Cardiac muscle cell (in vitro differentiated cells and primary cell): Measurements from ENCODE around the gene FHL1. TPM values are rescaled to one million over a fixed set of nuclear protein-coding genes. Genes with fewer than 3 reads are reported as not detected.

Experiments used
- DNase-seq, 2 donors: peaks; one replicate each; pipeline versions ENCODE4 v3.0.0 to v3.0.0-alpha.2; 2010 to 2017; ENCODE audit warnings: low read depth in 1 of 2, low spot score in 1 of 2
- H3K27ac ChIP-seq: fragments of 200-600 bp; sonication (generic); 2 replicates; pipeline ENCODE4 v1.5.1; 2016
- H3K27me3 ChIP-seq: fragments of 200-600 bp; sonication (generic); 2 replicates; pipeline ENCODE4 v1.6.0; 2016; ENCODE audit warnings: control low read depth
- H3K36me3 ChIP-seq: fragments of 200-600 bp; sonication (generic); 2 replicates; pipeline ENCODE4 v1.5.1; 2016; ENCODE audit warnings: control low read depth
- H3K4me1 ChIP-seq: fragments of 200-600 bp; sonication (generic); 2 replicates; pipeline ENCODE4 v1.8.1; 2017; ENCODE audit warnings: low read depth, mild to moderate bottlenecking, mixed run types
- H3K4me3 ChIP-seq: fragments of 200-600 bp; sonication (generic); 2 replicates; pipeline ENCODE4 v1.5.1; 2016; ENCODE audit warnings: mild to moderate bottlenecking
- H3K9me3 ChIP-seq: fragments of 200-600 bp; sonication (generic); 2 replicates; pipeline ENCODE4 v1.5.1; 2017; ENCODE audit warnings: low read depth, mild to moderate bottlenecking, control low read depth
- CTCF ChIP-seq: IDR thresholded peaks from 2 replicates; pipeline ENCODE4 v1.5.1; 2012; ENCODE audit warnings: low read depth, mild to moderate bottlenecking, low read length
- polyA plus RNA-seq: library from polyadenylated mRNA; unstranded; fragments of >200 nt; fragmentation: Nextera tagmentation; extraction: Ambion mirVana; gene quantifications from 2 replicates; pipeline ENCODE4 v1.2.1, GENCODE V29; 2016
- total RNA-seq: library from RNA; depleted of rRNA; stranded (reverse); fragments of >200 nt; gene quantifications from 2 replicates; pipeline ENCODE4 v1.2.3, GENCODE V29; 2016

The FHL1 gene
- total and polyA plus RNA-seq, 2 experiments from 2014 or later: 23.5 to 38.9 TPM

GRCh38 chrX:136251041-136251991, 104.0 kb downstream of the FHL1 start, which contains the start of gene MAP7D3:
MAP7D3 (minus strand) TSS chrX:136251400; CDS start chrX:136251358, 42 bp downstream.
- no peaks in the 10 kb centered on the region for H3K9me3 ChIP-seq
- H3K36me3 ChIP-seq: no peaks in the 10 kb centered on the region
- TF ChIP-seq CTCF: no peak
- H3K4me1 ChIP-seq: no peaks in the 10 kb centered on the region
- no peak within 1 kb of the TSS for H3K27ac ChIP-seq
- no peaks in the 10 kb centered on the region for H3K27me3 ChIP-seq
- DNase-seq: peak; percentile 56 to 76
- peak within 1 kb of the TSS; percentile 53 for H3K4me3 ChIP-seq

- Histone ChIP-seq H3K27me3 (no peaks in the 10 kb centered on the region), H3K36me3 (no peaks in the 10 kb centered on the region), H3K4me3 (no peak overlapping the region), H3K27ac (no peak overlapping the region), H3K4me1 (no peaks in the 10 kb centered on the region), H3K9me3 (no peaks in the 10 kb centered on the region)
- no peak for DNase-seq
- TF ChIP-seq CTCF: no peak
These were observed 108.2 kb downstream of the FHL1 start for GRCh38 chrX:136255541-136255940.

GRCh38 chrX:136256026-136256425, 108.7 kb downstream of the FHL1 start:
- no peaks in the 10 kb centered on the region for H3K36me3 ChIP-seq
- no peaks in the 10 kb centered on the region for H3K4me1 ChIP-seq
- no peak for DNase-seq
- no peaks in the 10 kb centered on the region for H3K27me3 ChIP-seq
- no peak overlapping the region for H3K4me3 ChIP-seq
- H3K27ac ChIP-seq: no peak overlapping the region
- no peaks in the 10 kb centered on the region for H3K9me3 ChIP-seq
- no peak for TF ChIP-seq CTCF

- Histone ChIP-seq H3K36me3 (no peaks in the 10 kb centered on the region), H3K9me3 (no peaks in the 10 kb centered on the region), H3K4me1 (no peaks in the 10 kb centered on the region), H3K27me3 (no peaks in the 10 kb centered on the region), H3K27ac (no peak overlapping the region), H3K4me3 (no peak overlapping the region)
- TF ChIP-seq CTCF: no peak
- DNase-seq: no peak
These were observed 111.6 kb downstream of the FHL1 start for GRCh38 chrX:136258951-136259350.

GRCh38 chrX:136259543-136259942, 112.2 kb downstream of the FHL1 start:
- no peaks in the 10 kb centered on the region for H3K9me3 ChIP-seq
- DNase-seq: peak in 1 of 2 donors; percentile 79
- H3K27me3 ChIP-seq: no peaks in the 10 kb centered on the region
- H3K36me3 ChIP-seq: no peaks in the 10 kb centered on the region
- no peak overlapping the region for H3K4me3 ChIP-seq
- no peaks in the 10 kb centered on the region for H3K4me1 ChIP-seq
- H3K27ac ChIP-seq: no peak overlapping the region
- TF ChIP-seq CTCF: no peak
